Parathyroid adenoma (tissue), 2 donors: ENCODE results near the gene GALK1.

Source experiments
- H2AFZ ChIP-seq: fragments of 300-600 bp; sonication (generic); one replicate; pipeline ENCODE4 v1.7.0; 2017; ENCODE audit warnings: antibody characterized with exemption, mild to moderate bottlenecking
- H3K27ac ChIP-seq: fragments of 300-600 bp; sonication (generic); one replicate; pipeline ENCODE4 v1.7.0; 2017
- H3K27me3 ChIP-seq: fragments of 300-600 bp; sonication (generic); one replicate; pipeline ENCODE4 v1.7.0; 2017; ENCODE audit warnings: low read length; ENCODE audit not compliant: control insufficient read depth, insufficient read depth
- H3K36me3 ChIP-seq: fragments of 300-600 bp; sonication (generic); one replicate; pipeline ENCODE4 v1.7.0; 2017; ENCODE audit warnings: low read length; ENCODE audit not compliant: control insufficient read depth, insufficient read depth
- H3K4me1 ChIP-seq: fragments of 300-600 bp; sonication (generic); one replicate; pipeline ENCODE4 v1.7.0; 2017; ENCODE audit warnings: control low read depth
- H3K4me2 ChIP-seq: fragments of 300-600 bp; sonication (generic); one replicate; pipeline ENCODE4 v1.7.0; 2017; ENCODE audit warnings: low read length
- H3K4me3 ChIP-seq: fragments of 300-600 bp; sonication (generic); one replicate; pipeline ENCODE4 v1.7.0; 2017; ENCODE audit warnings: low read depth, low read length
- H3K79me2 ChIP-seq: fragments of 300-600 bp; sonication (generic); one replicate; pipeline ENCODE4 v1.7.0; 2017; ENCODE audit warnings: control low read depth
- H3K9ac ChIP-seq: fragments of 300-600 bp; sonication (generic); one replicate; pipeline ENCODE4 v1.7.0; 2017; ENCODE audit warnings: mild to moderate bottlenecking
- H3K9me3 ChIP-seq: fragments of 300-600 bp; sonication (generic); one replicate; pipeline ENCODE4 v1.7.0; 2017; ENCODE audit warnings: low read length; ENCODE audit not compliant: control insufficient read depth
- CTCF ChIP-seq: fragments of 300-600 bp; sonication (generic); IDR thresholded peaks from one replicate; pipeline ENCODE4 v1.7.0; 2017; ENCODE audit warnings: antibody characterized with exemption, mild to moderate bottlenecking
- donor health status: primary hyperparathyroidism.

The GALK1 gene

DNA sequence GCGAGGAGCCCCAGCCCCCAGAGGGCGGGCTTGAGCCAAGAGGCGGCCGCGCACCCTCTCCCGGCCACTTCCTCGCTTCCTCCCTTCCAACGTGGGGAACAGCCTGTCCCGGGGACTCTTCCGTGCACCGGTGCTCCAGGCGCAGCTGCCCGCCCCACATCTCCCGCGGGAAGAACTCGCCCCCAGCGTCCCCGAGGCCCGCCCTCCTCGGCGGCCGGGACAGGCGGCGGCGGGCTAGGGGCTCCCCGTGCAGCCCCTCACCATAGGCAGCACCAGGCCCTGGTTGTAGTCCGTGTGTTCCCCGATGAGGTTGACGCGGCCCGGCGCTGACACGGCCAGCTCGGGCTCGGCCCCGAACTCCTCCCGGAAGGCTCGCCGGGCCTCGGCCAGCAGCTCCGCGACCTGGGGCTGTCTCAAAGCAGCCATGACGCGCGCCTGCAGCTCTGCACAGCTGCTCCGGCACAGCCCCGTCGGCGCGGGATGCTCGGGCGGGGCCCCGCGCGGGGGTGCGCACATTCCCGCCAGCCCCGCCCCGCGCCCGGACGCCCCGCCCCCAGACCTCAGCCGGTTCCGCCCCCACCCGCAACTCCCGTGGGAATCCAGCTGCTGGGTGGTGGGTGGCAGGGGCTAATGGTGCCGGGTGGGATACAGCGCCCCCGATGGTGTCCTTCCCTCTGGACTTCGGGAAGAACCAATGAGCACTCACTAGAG lies at the start of gene GALK1:
TSS of gene GALK1 (minus strand) at position 482 of the 711 bp plus-strand sequence. CDS start at position 426, 56 bp downstream.
- Histone ChIP-seq H2AFZ (peak within 1 kb of the TSS; percentile 99), H3K36me3 (no peaks in the 10 kb centered on the region)

GRCh38 chr17:75814021-75814395 lies 49.0 kb upstream of the GALK1 start:
- peaks cover 7% of the 10 kb centered on the region for H3K79me2 ChIP-seq
- no peaks in the 10 kb centered on the region for H3K27me3 ChIP-seq
- no peak overlapping the region for H3K4me2 ChIP-seq
- H3K36me3 ChIP-seq = no peaks in the 10 kb centered on the region
- no peak overlapping the region for H2AFZ ChIP-seq
- H3K9ac ChIP-seq = no peak overlapping the region
- H3K4me1 ChIP-seq = no peaks in the 10 kb centered on the region
- H3K27ac ChIP-seq = no peak overlapping the region
- no peak for TF ChIP-seq CTCF
- no peaks in the 10 kb centered on the region for H3K9me3 ChIP-seq
- no peak overlapping the region for H3K4me3 ChIP-seq

More for the DNA sequence above, at the start of gene GALK1:
- H3K4me1 ChIP-seq = peaks cover 8% of the 10 kb centered on the region
- no peaks in the 10 kb centered on the region for H3K27me3 ChIP-seq
- H3K9ac ChIP-seq = peak within 1 kb of the TSS; percentile 29
- H3K9me3 ChIP-seq = no peaks in the 10 kb centered on the region
- no peaks in the 10 kb centered on the region for H3K79me2 ChIP-seq
- peak within 1 kb of the TSS; percentile 88 for H3K4me3 ChIP-seq
- peak; percentile 68 for TF ChIP-seq CTCF
- H3K27ac ChIP-seq = peak within 1 kb of the TSS; percentile 80
- H3K4me2 ChIP-seq = peak within 1 kb of the TSS; percentile 96

DNA sequence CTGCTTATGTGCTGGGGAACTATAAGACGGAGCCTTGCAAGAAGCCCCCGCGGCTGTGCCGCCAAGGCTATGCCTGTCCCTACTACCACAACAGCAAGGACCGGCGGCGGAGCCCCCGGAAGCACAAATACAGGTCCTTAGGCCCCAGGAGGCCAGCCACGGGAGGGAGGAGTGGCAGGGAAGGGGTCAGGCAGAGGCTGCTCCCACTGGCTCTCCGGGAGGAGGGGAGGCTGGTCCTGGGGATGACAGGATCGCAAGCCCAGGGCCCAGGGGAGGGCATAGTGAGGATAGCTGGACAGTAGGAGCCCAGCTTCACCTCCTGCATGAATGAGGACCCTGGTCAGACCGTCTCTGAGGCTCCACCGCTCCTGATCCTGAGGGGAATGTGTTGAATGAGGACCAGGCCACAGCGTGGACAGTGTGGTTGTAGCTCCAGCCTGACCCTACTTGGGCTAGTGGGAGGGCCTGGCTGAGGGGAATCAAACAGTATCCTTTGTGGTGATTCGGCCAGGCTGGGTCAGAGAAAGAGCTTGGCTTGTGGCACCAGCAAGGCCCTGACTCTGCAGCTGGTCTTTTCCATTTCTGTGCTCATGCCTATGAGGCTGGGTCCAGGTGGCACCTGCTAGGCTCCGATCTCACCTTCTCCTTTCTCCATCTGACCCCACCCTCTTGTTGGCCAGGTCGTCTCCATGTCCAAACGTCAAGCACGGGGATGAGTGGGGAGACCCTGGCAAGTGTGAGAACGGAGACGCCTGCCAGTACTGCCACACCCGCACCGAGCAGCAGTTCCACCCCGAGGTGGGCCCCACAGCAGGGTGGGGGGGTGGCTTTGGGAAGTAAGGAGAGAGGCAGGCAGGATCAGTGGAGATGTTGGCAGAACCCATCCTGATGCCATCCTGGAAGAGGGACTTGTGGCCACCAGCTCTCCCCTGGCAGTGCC lies 48.4 kb upstream of the GALK1 start:
- H3K36me3 ChIP-seq = no peaks in the 10 kb centered on the region
- no peak overlapping the region for H3K9ac ChIP-seq
- H3K4me2 ChIP-seq = no peak overlapping the region
- no peaks in the 10 kb centered on the region for H3K9me3 ChIP-seq
- H2AFZ ChIP-seq = no peak overlapping the region
- no peak for TF ChIP-seq CTCF
- H3K4me3 ChIP-seq = no peak overlapping the region
- no peaks in the 10 kb centered on the region for H3K4me1 ChIP-seq
- H3K27me3 ChIP-seq = no peaks in the 10 kb centered on the region
- H3K79me2 ChIP-seq = peaks cover 10% of the 10 kb centered on the region
- H3K27ac ChIP-seq = no peak overlapping the region

DNA sequence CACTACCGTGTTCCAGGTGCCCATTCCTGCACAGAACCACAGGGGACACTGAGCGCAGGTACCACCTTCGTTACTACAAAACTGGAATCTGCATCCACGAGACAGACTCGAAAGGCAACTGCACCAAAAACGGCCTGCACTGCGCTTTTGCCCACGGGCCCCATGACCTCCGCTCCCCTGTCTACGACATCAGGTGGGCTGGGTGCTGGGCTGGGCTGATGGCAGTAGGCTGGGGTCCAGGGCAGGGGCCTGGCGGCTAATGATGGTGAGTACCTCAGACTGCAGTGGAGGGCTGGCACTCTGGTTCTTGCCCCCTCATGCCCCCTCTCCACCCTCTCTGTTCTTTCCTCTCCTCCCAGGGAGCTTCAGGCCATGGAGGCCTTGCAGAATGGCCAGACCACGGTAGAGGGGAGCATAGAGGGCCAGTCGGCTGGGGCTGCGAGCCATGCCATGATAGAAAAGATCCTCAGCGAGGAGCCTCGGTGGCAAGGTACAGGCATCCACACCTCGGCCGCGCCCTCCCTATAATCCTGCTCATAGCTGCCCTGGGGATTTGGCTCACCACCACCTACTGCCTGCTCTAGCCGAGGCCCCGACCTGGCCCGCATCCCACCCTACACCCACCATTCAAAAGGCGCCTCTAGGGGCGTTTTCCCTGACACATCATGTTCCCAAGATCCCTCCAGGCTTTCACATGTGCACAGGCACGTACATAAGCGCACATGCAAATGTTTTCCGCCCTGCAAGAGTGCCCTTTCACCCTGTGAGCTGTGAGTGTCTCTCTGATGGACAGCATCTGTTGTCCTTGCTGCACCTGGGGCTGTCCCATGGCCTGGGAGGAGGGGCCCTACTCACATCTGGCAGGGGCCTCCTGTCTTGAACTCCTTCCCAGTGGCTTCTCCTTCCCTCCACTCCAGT lies 47.4 kb upstream of the GALK1 start:
- no peak overlapping the region for H2AFZ ChIP-seq
- H3K4me2 ChIP-seq = no peak overlapping the region
- H3K79me2 ChIP-seq = peaks cover 17% of the 10 kb centered on the region
- no peak overlapping the region for H3K4me3 ChIP-seq
- no peak for TF ChIP-seq CTCF
- H3K9me3 ChIP-seq = no peaks in the 10 kb centered on the region
- no peaks in the 10 kb centered on the region for H3K27me3 ChIP-seq
- no peaks in the 10 kb centered on the region for H3K36me3 ChIP-seq
- H3K9ac ChIP-seq = no peak overlapping the region
- H3K4me1 ChIP-seq = no peaks in the 10 kb centered on the region
- H3K27ac ChIP-seq = no peak overlapping the region
